SK-MEL-5 (cell line): ENCODE results near the gene EPB41L5. TPM values are rescaled to one million over a fixed set of nuclear protein-coding genes. Genes with fewer than 3 reads are reported as not detected.
"Not testable (repeated sequence)": the region's sequence is repeated elsewhere in the genome, so short reads cannot be mapped to it uniquely, and the experiment has no call there.

ENCODE experiments used
- DNase-seq: peaks from one replicate; pipeline ENCODE4 v3.0.0-alpha.2; 2016; ENCODE audit warnings: low read depth, low spot score
- in situ Hi-C: cut with HindIII; loops from 2 replicates; pipeline ENCODE4 v1.10.0; 2016; ENCODE audit warnings: low sequenced_read_pairs, high pct_unique_total_duplicates, low pct_unique_long_range_greater_than_20kb
- total RNA-seq: library from RNA; depleted of rRNA; stranded (reverse); fragments of >200 nt; shearing (Covaris generic); gene quantifications from 2 replicates; pipeline ENCODE4 v1.2.3, GENCODE V29; 2014

EPB41L5 gene
- total RNA-seq, 1 experiment from 2014 or later, result 7.1 TPM

- in situ Hi-C loops, result no loop called here
- no peak for DNase-seq
Measured at GRCh38 chr2:120161190-120161589, 148.3 kb downstream of the EPB41L5 start.

DNA sequence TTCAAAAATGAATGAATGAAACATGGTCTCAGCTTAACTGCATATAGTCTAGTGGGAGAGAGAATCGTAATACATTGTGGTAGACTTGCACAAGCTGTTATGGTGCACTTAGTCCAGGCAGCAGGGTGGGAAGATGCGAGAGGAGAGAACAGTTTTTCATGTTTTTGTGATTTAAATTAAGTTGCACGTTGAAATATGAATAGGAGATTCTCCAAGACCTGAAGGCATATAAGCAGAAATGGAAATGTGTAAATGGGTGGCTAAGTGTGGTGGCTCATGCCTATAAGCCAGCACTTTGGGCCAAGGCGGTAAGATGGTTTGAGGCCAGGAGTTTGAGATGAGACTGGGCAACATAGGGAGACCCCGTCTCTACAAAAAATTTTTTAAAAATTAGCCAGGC is 149.8 kb downstream of the EPB41L5 start:
- in situ Hi-C loops, result no loop called here
- DNase-seq, result no peak

- in situ Hi-C loops, result no loop called here
Measured at GRCh38 chr2:120167272-120167671, 154.4 kb downstream of the EPB41L5 start.

DNA sequence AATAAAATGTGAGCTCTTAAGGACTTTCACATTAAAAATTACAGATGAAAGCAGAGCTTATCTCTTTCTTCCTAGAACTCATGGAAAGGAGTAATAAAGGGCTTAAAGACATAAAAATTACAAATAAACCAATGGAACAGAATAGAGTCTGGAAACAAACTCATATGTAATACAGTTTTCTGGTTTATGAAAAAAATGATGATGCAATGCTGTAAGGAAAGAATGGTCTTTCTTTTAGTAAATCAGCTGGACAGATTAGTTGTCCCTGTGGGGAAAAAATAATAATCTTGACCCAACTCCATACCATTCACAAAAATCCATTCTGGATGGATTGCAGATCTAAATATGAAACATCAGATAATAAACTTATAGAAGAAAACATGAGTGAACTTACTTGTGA is 156.1 kb downstream of the EPB41L5 start:
- in situ Hi-C loops, result no loop called here

More at GRCh38 chr2:120167272-120167671, 154.4 kb downstream of the EPB41L5 start:
- DNase-seq, result no peak

DNA sequence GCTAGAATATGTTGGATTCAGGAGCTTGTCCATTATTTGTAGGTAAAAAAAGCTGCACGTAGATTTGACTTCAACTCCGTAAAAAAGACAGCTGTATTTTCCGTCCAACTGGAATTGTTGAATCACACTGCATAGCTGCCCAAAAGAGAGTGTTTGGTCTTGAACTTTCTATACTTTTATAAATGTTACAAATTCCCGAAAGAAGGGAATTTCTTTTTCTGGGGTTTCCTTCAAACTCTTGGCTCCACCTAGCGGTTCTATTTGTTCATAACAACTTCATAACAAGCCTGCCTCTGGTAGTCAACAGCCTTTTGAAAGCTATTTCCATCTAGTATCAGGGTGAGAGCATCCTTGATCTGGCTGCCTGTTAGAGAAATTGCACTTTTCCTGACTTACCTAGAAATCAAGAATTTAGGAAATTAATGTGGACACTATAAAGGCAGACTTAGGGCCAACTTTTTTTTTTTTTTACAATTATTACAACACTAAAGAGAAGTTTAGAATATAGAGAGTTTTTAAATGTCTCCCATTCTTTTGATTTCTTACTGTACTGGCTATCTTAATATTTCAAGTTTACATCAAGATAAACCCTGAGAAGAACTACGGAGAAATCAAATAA is 162.2 kb downstream of the EPB41L5 start:
- in situ Hi-C loops, result no loop called here
- peak; percentile 67 for DNase-seq

More for the DNA sequence above, 156.1 kb downstream of the EPB41L5 start:
- DNase-seq, result no peak

DNA sequence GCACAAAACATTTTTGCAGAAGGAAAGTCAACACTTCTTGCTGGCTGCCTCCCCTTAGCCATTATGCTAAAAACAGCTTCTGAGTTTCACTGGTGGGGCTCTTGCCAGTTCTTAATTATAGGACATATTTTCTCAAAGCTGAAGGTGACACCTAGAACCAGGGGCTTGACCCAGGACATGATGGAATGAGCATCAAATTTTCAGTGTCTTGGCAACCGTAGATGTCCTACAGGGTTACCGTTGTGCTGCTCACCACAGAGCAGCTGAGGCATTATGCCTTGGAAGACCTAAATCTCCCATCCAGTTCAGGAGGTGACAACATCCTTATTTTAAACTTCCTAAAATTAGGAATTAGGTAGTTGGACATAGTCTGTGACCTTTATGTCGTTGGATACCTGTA is 163.6 kb downstream of the EPB41L5 start:
- in situ Hi-C loops, result no loop called here
- DNase-seq, result no peak

GRCh38 chr2:120177001-120177621 is 164.2 kb downstream of the EPB41L5 start:
- peak; percentile 22 for DNase-seq
- in situ Hi-C loops, result no loop called here

- in situ Hi-C loops, result no loop called here
- DNase-seq, result no peak
Measured at GRCh38 chr2:120177973-120178372, 165.1 kb downstream of the EPB41L5 start.

GRCh38 chr2:120179396-120179795 is 166.5 kb downstream of the EPB41L5 start:
- in situ Hi-C loops, result no loop called here
- DNase-seq, result no peak

DNA sequence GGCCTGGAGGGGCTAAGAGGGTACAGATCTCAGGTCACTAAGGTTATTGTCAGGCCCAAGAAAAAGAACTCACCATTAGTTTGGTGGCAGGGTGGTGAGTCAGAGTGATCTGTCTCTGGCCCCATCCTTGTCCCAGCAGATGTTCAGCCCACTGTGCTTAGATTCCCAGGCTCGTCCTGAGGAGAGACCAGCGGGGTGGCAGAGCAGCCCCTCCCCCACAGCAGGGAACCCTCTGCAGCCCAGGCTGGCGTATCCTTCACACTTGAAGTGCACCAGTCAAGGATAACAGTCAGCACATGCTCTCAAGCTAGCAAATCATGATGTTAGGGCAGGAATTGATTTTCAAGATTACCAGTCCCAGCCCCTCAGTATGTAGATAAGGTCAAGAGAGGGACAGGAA is 167.2 kb downstream of the EPB41L5 start:
- in situ Hi-C loops, result no loop called here
- no peak for DNase-seq

- in situ Hi-C loops, result no loop called here
- DNase-seq, result no peak
Measured at GRCh38 chr2:120182019-120182560, 169.2 kb downstream of the EPB41L5 start.

DNA sequence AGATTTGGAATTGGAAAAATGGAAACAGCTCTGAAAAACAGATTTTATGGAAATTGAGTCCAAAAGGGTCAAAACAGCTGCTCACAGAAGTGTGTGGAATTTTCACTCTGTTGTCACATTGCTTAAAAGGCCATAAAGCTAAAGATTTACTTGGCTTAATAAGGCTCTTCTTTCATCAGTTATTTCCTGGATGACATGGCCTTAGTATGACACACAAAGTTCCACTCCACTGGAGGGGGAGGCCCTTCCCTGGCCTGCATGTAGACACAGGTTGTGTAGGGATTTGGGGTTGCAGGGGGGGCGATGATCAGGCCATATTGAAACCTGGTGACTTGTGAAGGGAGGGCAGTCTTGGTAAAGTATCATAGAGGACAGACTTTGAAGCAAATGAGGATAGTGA is 176.3 kb downstream of the EPB41L5 start:
- DNase-seq, result no peak
- in situ Hi-C loops, result no loop called here

DNA sequence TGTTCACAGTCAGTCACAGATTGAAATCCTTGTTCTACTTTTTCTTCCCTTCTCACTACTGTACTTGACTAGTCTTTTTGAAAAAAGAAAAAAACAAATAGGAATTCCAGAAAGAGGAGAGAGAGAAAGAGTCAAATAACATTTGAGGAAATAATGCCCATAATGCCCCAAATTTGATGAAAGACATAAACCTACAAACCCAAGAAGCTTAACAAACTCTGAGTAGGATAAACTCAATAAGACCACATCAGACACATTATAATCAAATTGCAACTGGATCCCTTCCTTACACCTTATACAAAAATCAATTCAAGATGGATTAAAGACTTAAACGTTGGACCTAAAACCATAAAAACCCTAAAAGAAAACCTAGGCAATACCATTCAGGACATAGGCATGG is 179.4 kb downstream of the EPB41L5 start:
- DNase-seq, result no peak
- in situ Hi-C loops, result no loop called here

DNA sequence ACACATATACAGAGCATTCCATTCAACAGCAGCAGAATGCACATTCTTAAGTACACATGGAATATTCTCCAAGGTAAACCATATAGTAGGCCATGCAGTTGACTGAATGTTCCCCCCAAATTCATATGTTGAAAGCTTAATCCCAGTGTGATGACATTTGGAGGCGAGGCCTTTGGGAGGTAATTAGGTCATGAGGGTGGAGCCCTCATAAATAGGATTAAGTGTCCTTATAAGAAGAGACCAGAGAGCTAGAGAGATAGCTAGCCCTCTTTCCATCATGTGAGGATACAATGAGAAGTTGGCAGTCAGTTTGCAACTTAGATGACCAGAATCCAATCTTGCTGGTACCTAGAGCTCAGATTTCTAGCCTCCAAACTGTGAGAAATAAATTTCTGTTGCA is 182.7 kb downstream of the EPB41L5 start:
- no peak for DNase-seq
- in situ Hi-C loops, result no loop called here

DNA sequence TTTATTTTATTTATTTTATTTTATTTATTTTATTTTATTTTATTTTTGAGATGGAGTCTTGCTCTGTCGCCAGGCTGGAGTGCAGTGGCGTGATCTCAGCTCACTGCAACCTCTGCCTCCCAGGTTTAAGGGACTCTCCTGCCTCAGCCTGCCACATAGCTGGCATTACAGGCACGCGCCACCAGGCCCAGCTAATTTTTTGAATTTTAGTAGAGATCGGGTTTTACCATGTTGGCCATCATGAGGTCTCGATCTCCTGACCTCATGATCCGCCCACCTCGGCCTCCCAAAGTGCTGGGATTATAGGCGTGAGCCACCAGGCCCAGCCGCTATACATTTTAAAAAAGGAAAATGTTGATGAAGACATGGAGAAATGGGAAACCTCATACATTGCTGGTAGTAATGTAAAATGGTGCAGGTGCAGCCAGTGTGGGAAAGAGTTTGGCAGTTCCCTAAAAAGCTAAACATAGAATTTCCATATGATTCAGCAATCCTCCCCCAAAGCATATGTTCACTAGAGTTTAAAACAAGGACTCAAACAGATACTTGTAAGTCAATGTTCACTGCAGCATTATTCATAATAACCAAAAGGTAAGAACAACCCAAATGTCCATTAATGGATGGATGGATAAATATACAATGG is 187.1 kb downstream of the EPB41L5 start:
- in situ Hi-C loops, DNase-seq: not testable (repeated sequence)

GRCh38 chr2:120203251-120204021 is 190.6 kb downstream of the EPB41L5 start:
- in situ Hi-C loops, result no loop called here
- DNase-seq, result no peak

GRCh38 chr2:120204022-120204405 is 191.1 kb downstream of the EPB41L5 start:
- in situ Hi-C loops, result no loop called here

GRCh38 chr2:120204417-120204816 is 191.5 kb downstream of the EPB41L5 start:
- in situ Hi-C loops, result no loop called here
- DNase-seq, result no peak

More at GRCh38 chr2:120204022-120204405, 191.1 kb downstream of the EPB41L5 start:
- no peak for DNase-seq
